SK-N-SH (cell line): ENCODE measurements around the gene MB. TPM values are rescaled to one million over a fixed set of nuclear protein-coding genes. Genes with fewer than 3 reads are reported as not detected.

Experiments used
- CTCF ChIA-PET: fragments of 300-600, 350-600 bp; formaldehyde crosslinking; extraction: SDS; loops from one replicate; lab custom pipeline; 2021; lab: Yijun Ruan, JAX
- POLR2A ChIA-PET: fragments of 350-600 bp; sonication (Branson Sonifier 250); formaldehyde crosslinking; extraction: SDS; loops from one replicate; lab custom pipeline; 2020; ENCODE audit warnings: antibody characterized with exemption, inconsistent platforms; lab: Yijun Ruan, JAX
- DNase-seq: peaks from one replicate; pipeline ENCODE4 v3.0.0; 2012
- H2AFZ ChIP-seq: fragments of 200-600 bp; sonication (generic); 2 replicates; pipeline ENCODE4 v1.8.1; 2016; ENCODE audit warnings: antibody characterized with exemption, mild to moderate bottlenecking, low read depth
- H3F3A ChIP-seq: fragments of 200-600 bp; sonication (generic); replicated peaks from 2 replicates; pipeline ENCODE3; 2016; ENCODE audit warnings: antibody characterized with exemption, mild to moderate bottlenecking; ENCODE audit not compliant: insufficient read depth
- H3K27ac ChIP-seq, 2 experiments: fragments of 200-500 bp in 1 of 2; fragments of 200-600 bp in 1 of 2; sonication (Bioruptor generic) in 1 of 2; sonication (generic), shearing (Covaris generic) in 1 of 2; 2 replicates each; pipeline versions ENCODE4 v1.5.1 to v1.6.1; 2014 to 2016; ENCODE audit warnings: low read depth in 2 of 2, inconsistent platforms in 1 of 2, low read length in 1 of 2, mild to moderate bottlenecking in 1 of 2, mixed read lengths in 1 of 2
- H3K27me3 ChIP-seq: fragments of 200-600 bp; sonication (generic), shearing (Covaris generic); 2 replicates; pipeline ENCODE4 v1.6.1; 2016; ENCODE audit warnings: mixed run types; ENCODE audit not compliant: insufficient read depth
- H3K36me3 ChIP-seq, 2 experiments: fragments of 200-500 bp in 1 of 2; fragments of 200-600 bp in 1 of 2; sonication (Bioruptor generic) in 1 of 2; sonication (generic) in 1 of 2; replicated peaks in 1 of 2; 2 replicates each; pipeline versions ENCODE3 to v1.5.1; 2014 to 2016; ENCODE audit warnings: low read length in 1 of 2, mild to moderate bottlenecking in 1 of 2; ENCODE audit not compliant: insufficient read depth in 2 of 2, control insufficient read depth in 1 of 2
- H3K4me1 ChIP-seq, 2 experiments: fragments of 200-500 bp in 1 of 2; fragments of 200-600 bp in 1 of 2; sonication (Bioruptor generic) in 1 of 2; sonication (generic), shearing (Covaris generic) in 1 of 2; 2 replicates each; pipeline versions ENCODE4 v1.5.1 to v1.6.1; 2014 to 2016; ENCODE audit warnings: low read depth in 1 of 2, low read length in 1 of 2, mixed run types in 1 of 2; ENCODE audit not compliant: insufficient read depth in 2 of 2, control insufficient read depth in 1 of 2
- H3K4me2 ChIP-seq: fragments of 200-600 bp; sonication (generic), shearing (Covaris generic); 2 replicates; pipeline ENCODE4 v1.6.1; 2017; ENCODE audit warnings: mixed run types
- H3K4me3 ChIP-seq, 2 experiments: fragments of 200-500 bp in 1 of 2; fragments of 200-600 bp in 1 of 2; sonication (Bioruptor generic) in 1 of 2; sonication (generic), shearing (Covaris generic) in 1 of 2; 2 replicates each; pipeline versions ENCODE4 v1.5.1 to v1.8.1; 2014 to 2016; ENCODE audit warnings: low read depth in 2 of 2, inconsistent platforms in 1 of 2, low read length in 1 of 2, mild to moderate bottlenecking in 1 of 2, mixed read lengths in 1 of 2, moderate library complexity in 1 of 2
- H3K79me2 ChIP-seq: fragments of 200-600 bp; sonication (generic); 2 replicates; pipeline ENCODE4 v1.8.1; 2017; ENCODE audit warnings: mild to moderate bottlenecking; ENCODE audit not compliant: insufficient read depth
- H3K9ac ChIP-seq: fragments of 200-600 bp; sonication (generic); 2 replicates; pipeline ENCODE4 v1.6.1; 2017; ENCODE audit warnings: mixed run types
- H3K9me2 ChIP-seq: fragments of 200-600 bp; sonication (generic); 2 replicates; pipeline ENCODE4 v1.6.1; 2017; ENCODE audit warnings: mixed run types
- H3K9me3 ChIP-seq: fragments of 200-600 bp; sonication (generic); 2 replicates; pipeline ENCODE4 v1.6.1; 2017; ENCODE audit warnings: mixed run types, mild to moderate bottlenecking, moderate library complexity
- H4K20me1 ChIP-seq: fragments of 200-600 bp; sonication (generic); 2 replicates; pipeline ENCODE4 v1.6.1; 2017; ENCODE audit warnings: mild to moderate bottlenecking, mixed run types; ENCODE audit not compliant: insufficient read depth
- ELF1 ChIP-seq: IDR thresholded peaks from 2 replicates; pipeline ENCODE4 v1.4.0; 2012
- EP300 ChIP-seq, 2 experiments: IDR thresholded peaks; 2 replicates each; pipeline versions ENCODE4 v1.4.0 to v1.6.1; 2012; ENCODE audit warnings: borderline replicate concordance in 1 of 2, low read depth in 1 of 2, low read length in 1 of 2
- EZH2phosphoT487 ChIP-seq: fragments of 200-600 bp; sonication (generic); IDR thresholded peaks from 2 replicates; pipeline ENCODE4 v1.6.1; 2017; ENCODE audit warnings: low read depth, mixed run types, mild to moderate bottlenecking, antibody characterized with exemption, moderate library complexity, borderline replicate concordance
- FOSL2 ChIP-seq: IDR thresholded peaks from 2 replicates; pipeline ENCODE4 v1.4.0; 2012; ENCODE audit warnings: low read depth, mild to moderate bottlenecking, moderate library complexity, borderline replicate concordance
- FOXM1 ChIP-seq: IDR thresholded peaks from 2 replicates; pipeline ENCODE4 v1.4.0; 2012; ENCODE audit warnings: low read depth, mild to moderate bottlenecking
- GABPA ChIP-seq: IDR thresholded peaks from 2 replicates; pipeline ENCODE4 v1.4.0; 2012; ENCODE audit warnings: low read depth, mild to moderate bottlenecking
- NRF1 ChIP-seq: IDR thresholded peaks from 2 replicates; pipeline ENCODE4 v1.6.1; 2012; ENCODE audit warnings: low read depth, mild to moderate bottlenecking, low read length
- RXRA ChIP-seq: IDR thresholded peaks from 2 replicates; pipeline ENCODE4 v1.4.0; 2012; ENCODE audit warnings: low read depth, mild to moderate bottlenecking, borderline replicate concordance
- SMC3 ChIP-seq: IDR thresholded peaks from 2 replicates; pipeline ENCODE4 v1.6.1; 2012; ENCODE audit warnings: low read depth, low read length, improper control_type of control experiment
- WGBS: methylation state at CpG from one replicate; pipeline ENCODE4 v1.1.6; 2017; ENCODE audit warnings: low lambda C conversion rate; 5-methylcytosine and 5-hydroxymethylcytosine counted together
- polyA plus RNA-seq, 3 experiments: library from polyadenylated mRNA; depleted of rRNA; stranded (reverse); fragments of >200 nt; gene quantifications; 2 replicates each; pipeline ENCODE4 v1.2.3, GENCODE V29; 2012
- TF ChIP-seq, protein P1 (sequence below): IDR thresholded peaks from 2 replicates; pipeline ENCODE4 v1.6.1; 2012; ENCODE audit warnings: mild to moderate bottlenecking, low read depth, low read length, moderate library complexity

The MB gene
- polyA plus RNA-seq, 1 of the 3 experiments (the other 2 are of a cell fraction): 0.95 TPM

DNA sequence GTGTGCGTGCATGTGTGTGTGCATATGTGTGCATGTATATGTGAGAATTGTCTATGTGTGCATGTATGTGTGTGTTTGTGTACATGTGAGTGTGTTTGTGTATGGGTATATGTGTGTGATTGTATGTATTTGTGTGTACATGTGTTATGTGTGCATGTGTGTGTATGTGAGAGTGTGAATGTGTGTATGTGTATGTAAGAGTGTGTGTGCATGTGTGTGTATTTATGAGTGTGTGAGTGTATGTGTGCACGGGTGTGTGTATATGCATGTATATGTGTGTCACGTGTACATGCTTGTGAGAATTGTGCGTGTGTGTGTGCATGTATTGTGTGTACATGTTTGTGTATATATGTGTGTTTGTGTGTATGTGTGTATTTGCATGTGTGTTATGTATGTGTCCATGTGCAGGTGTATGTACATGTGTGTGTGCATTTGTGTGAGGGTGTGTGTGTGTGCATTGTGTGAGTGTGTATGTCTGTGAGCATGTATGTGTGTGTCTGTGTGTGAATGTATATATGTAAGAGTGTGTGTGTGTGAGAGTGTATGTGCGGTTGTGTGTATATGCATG, 16.0 kb downstream of the MB start:
- no peak overlapping the region for H3K27ac ChIP-seq
- no peaks in the 10 kb centered on the region for H3K9me2 ChIP-seq
- H3K36me3 ChIP-seq: no peaks in the 10 kb centered on the region
- no peaks in the 10 kb centered on the region for H3K79me2 ChIP-seq
- DNase-seq: no peak
- H3K9me3 ChIP-seq: no peaks in the 10 kb centered on the region
- POLR2A ChIA-PET: no interaction called here
- no peak overlapping the region for H3K4me3 ChIP-seq
- no peak overlapping the region for H3K9ac ChIP-seq
- peaks cover 3% of the 10 kb centered on the region for H3F3A ChIP-seq
- no peak overlapping the region for H3K4me2 ChIP-seq
- no peak for TF ChIP-seq EP300 (IDR thresholded peaks at IDR 0.05; ENCODE audit: borderline replicate concordance in 1 of 2, low read depth in 1 of 2, low read length in 1 of 2)
- TF ChIP-seq RXRA: no peak
- TF ChIP-seq SMC3: no peak
- no peak for TF ChIP-seq NRF1
- TF ChIP-seq GABPA: no peak
- no peak for TF ChIP-seq ELF1
- TF ChIP-seq FOSL2: no peak
- TF ChIP-seq, all 33 proteins: peak for 0
- Histone ChIP-seq H2AFZ (no peak overlapping the region), H4K20me1 (no peaks in the 10 kb centered on the region), H3K27me3 (no peaks in the 10 kb centered on the region), H3K4me1 (peaks cover 0 to 18% of the 10 kb centered on the region in 2 experiments; a peak in 1 of 4 replicates)
- CTCF ChIA-PET: no interaction called here
- 88% methylated on average over 5 of the region's 5 CpGs for WGBS

DNA sequence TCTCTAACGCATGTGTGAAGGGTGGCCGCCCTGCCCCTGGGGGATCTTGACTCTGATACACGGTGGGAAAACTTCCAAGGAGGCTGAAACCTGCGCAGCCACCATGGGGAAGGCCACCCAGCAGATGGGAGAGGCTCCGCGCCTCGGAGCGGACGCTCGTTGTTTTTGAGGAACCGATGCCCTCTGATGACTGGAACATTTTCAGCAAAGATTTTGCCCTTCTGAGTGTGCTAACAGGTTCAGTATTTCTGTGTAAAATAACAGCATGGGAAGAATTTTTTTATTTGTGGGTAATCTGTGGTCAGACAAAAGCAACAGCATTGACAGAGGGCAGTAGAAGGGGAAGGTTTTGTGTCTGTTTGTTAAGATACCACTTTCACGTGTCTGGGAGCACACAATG, 16.7 kb downstream of the MB start:
- Histone ChIP-seq H3F3A (peaks cover 3% of the 10 kb centered on the region), H3K4me3 (no peak overlapping the region), H2AFZ (no peak overlapping the region), H3K79me2 (no peaks in the 10 kb centered on the region), H3K27me3 (no peaks in the 10 kb centered on the region), H4K20me1 (no peaks in the 10 kb centered on the region), H3K9ac (no peak overlapping the region), H3K4me2 (no peak overlapping the region), H3K36me3 (no peaks in the 10 kb centered on the region), H3K9me3 (no peaks in the 10 kb centered on the region), H3K9me2 (no peaks in the 10 kb centered on the region), H3K4me1 (peaks cover 0 to 12% of the 10 kb centered on the region in 2 experiments; a peak in 1 of 4 replicates), H3K27ac (no peak overlapping the region)
- TF ChIP-seq, protein P1, sequence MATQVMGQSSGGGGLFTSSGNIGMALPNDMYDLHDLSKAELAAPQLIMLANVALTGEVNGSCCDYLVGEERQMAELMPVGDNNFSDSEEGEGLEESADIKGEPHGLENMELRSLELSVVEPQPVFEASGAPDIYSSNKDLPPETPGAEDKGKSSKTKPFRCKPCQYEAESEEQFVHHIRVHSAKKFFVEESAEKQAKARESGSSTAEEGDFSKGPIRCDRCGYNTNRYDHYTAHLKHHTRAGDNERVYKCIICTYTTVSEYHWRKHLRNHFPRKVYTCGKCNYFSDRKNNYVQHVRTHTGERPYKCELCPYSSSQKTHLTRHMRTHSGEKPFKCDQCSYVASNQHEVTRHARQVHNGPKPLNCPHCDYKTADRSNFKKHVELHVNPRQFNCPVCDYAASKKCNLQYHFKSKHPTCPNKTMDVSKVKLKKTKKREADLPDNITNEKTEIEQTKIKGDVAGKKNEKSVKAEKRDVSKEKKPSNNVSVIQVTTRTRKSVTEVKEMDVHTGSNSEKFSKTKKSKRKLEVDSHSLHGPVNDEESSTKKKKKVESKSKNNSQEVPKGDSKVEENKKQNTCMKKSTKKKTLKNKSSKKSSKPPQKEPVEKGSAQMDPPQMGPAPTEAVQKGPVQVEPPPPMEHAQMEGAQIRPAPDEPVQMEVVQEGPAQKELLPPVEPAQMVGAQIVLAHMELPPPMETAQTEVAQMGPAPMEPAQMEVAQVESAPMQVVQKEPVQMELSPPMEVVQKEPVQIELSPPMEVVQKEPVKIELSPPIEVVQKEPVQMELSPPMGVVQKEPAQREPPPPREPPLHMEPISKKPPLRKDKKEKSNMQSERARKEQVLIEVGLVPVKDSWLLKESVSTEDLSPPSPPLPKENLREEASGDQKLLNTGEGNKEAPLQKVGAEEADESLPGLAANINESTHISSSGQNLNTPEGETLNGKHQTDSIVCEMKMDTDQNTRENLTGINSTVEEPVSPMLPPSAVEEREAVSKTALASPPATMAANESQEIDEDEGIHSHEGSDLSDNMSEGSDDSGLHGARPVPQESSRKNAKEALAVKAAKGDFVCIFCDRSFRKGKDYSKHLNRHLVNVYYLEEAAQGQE: no peak
- no peak for TF ChIP-seq SMC3
- no peak for TF ChIP-seq FOXM1
- no peak for TF ChIP-seq EP300 (IDR thresholded peaks at IDR 0.05; ENCODE audit: borderline replicate concordance in 1 of 2, low read depth in 1 of 2, low read length in 1 of 2)
- TF ChIP-seq EZH2phosphoT487: no peak
- ChIA-PET POLR2A (no interaction called here), CTCF (interaction anchor here (0.8 kb wide), 1 partner anchor 10 kb away, joined by 3 read pairs; no protein-coding TSS in a partner anchor)
- 92% methylated on average over 12 of the region's 12 CpGs for WGBS
- no peak for DNase-seq
